Activated naive CD8-positive, alpha-beta T cell treated with anti-CD3 and anti-CD28 coated beads, Interleukin-2, amount 50 U/mL, for 24 hours (primary cell): ENCODE data around the gene PRKCD.

Experiments used
- ATAC-seq: fragments of 150-1000 bp; cut with Tn5 transposase; one replicate; pipeline ENCODE4 v1.10.0; 2021
- DNase-seq: peaks from one replicate; pipeline ENCODE4 v3.0.0; 2021
- H3K27ac Mint-ChIP-seq: one replicate; pipeline ENCODE4 v1.8.0; 2021; ENCODE audit warnings: mild to moderate bottlenecking, mixed read lengths
- H3K27me3 Mint-ChIP-seq: one replicate; pipeline ENCODE4 v1.8.0; 2021; ENCODE audit warnings: mixed read lengths
- H3K36me3 Mint-ChIP-seq: one replicate; pipeline ENCODE4 v1.8.0; 2021; ENCODE audit warnings: low read depth, mixed read lengths
- H3K4me1 Mint-ChIP-seq: one replicate; pipeline ENCODE4 v1.8.0; 2021; ENCODE audit warnings: mixed read lengths
- H3K4me3 Mint-ChIP-seq: one replicate; pipeline ENCODE4 v1.8.0; 2021; ENCODE audit warnings: mild to moderate bottlenecking, moderate library complexity, mixed read lengths
- H3K9me3 Mint-ChIP-seq: one replicate; pipeline ENCODE4 v1.8.0; 2021; ENCODE audit warnings: mixed read lengths

PRKCD gene

GRCh38 chr3:53131096-53131495, 29.9 kb upstream of the PRKCD start:
- H3K27ac Mint-ChIP-seq = peak overlapping the region; percentile 99
- H3K4me3 Mint-ChIP-seq = peak overlapping the region; percentile 95
- H3K36me3 Mint-ChIP-seq = peaks cover 5% of the 10 kb centered on the region
- DNase-seq (no peak), ATAC-seq (no peak)
- no peaks in the 10 kb centered on the region for H3K27me3 Mint-ChIP-seq
- H3K4me1 Mint-ChIP-seq = peaks cover 25% of the 10 kb centered on the region
- no peaks in the 10 kb centered on the region for H3K9me3 Mint-ChIP-seq

GRCh38 chr3:53132347-53132746, 28.7 kb upstream of the PRKCD start:
- Mint-ChIP-seq H3K4me3 (no peak overlapping the region), H3K9me3 (no peaks in the 10 kb centered on the region), H3K27ac (peak overlapping the region; percentile 28), H3K36me3 (peaks cover 5% of the 10 kb centered on the region), H3K27me3 (no peaks in the 10 kb centered on the region), H3K4me1 (peaks cover 25% of the 10 kb centered on the region)
- no peak for ATAC-seq
- DNase-seq = no peak

DNA sequence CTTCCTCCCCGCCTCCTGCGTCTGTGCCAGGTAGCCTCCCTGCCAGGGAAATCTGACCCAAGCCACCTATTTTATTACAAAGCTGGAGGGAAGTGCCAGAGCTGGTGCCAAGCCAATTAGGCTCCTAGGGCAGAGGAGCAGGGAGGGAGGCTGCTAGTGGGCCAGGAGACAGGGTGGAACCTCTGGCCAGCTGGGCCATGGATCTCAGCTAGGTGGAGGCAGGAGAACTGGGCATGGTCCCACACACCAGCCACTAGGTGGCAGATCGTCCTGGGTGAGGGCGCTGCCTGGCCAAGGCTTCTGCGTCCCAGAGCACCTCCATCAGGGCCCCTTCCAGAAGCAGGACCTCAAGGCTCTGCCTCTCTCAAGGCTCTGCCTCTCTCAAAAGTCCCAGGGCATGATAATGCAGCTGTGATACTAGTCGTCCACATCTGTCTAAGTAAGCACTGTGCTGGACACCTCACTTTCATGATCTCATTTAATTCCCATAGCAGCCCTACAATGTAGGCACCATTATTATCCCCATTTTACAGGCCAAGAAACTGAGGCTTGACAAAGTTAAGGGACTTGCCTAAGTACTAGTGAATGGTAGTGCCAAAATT, 26.3 kb upstream of the PRKCD start:
- Mint-ChIP-seq H3K9me3 (no peaks in the 10 kb centered on the region), H3K4me1 (peaks cover 11% of the 10 kb centered on the region), H3K27ac (no peak overlapping the region), H3K4me3 (no peak overlapping the region), H3K36me3 (no peaks in the 10 kb centered on the region), H3K27me3 (no peaks in the 10 kb centered on the region)
- peak; percentile 68 for ATAC-seq
- DNase-seq = peak; percentile 72

GRCh38 chr3:53137221-53137620, 23.8 kb upstream of the PRKCD start:
- DNase-seq = no peak
- no peaks in the 10 kb centered on the region for H3K9me3 Mint-ChIP-seq
- no peak overlapping the region for H3K4me3 Mint-ChIP-seq
- H3K27ac Mint-ChIP-seq = no peak overlapping the region
- ATAC-seq = no peak
- no peaks in the 10 kb centered on the region for H3K27me3 Mint-ChIP-seq
- H3K4me1 Mint-ChIP-seq = no peaks in the 10 kb centered on the region
- H3K36me3 Mint-ChIP-seq = no peaks in the 10 kb centered on the region

- no peak overlapping the region for H3K4me3 Mint-ChIP-seq
- DNase-seq (no peak), ATAC-seq (no peak)
- no peaks in the 10 kb centered on the region for H3K4me1 Mint-ChIP-seq
- H3K9me3 Mint-ChIP-seq = no peaks in the 10 kb centered on the region
- H3K36me3 Mint-ChIP-seq = no peaks in the 10 kb centered on the region
- H3K27ac Mint-ChIP-seq = no peak overlapping the region
- H3K27me3 Mint-ChIP-seq = no peaks in the 10 kb centered on the region
These were observed 23.1 kb upstream of the PRKCD start for GRCh38 chr3:53137835-53138446.

GRCh38 chr3:53139906-53140846, 20.8 kb upstream of the PRKCD start:
- Mint-ChIP-seq H3K9me3 (no peaks in the 10 kb centered on the region), H3K27ac (no peak overlapping the region), H3K4me3 (no peak overlapping the region), H3K27me3 (no peaks in the 10 kb centered on the region), H3K36me3 (no peaks in the 10 kb centered on the region), H3K4me1 (no peaks in the 10 kb centered on the region)
- DNase-seq (no peak), ATAC-seq (no peak)

DNA sequence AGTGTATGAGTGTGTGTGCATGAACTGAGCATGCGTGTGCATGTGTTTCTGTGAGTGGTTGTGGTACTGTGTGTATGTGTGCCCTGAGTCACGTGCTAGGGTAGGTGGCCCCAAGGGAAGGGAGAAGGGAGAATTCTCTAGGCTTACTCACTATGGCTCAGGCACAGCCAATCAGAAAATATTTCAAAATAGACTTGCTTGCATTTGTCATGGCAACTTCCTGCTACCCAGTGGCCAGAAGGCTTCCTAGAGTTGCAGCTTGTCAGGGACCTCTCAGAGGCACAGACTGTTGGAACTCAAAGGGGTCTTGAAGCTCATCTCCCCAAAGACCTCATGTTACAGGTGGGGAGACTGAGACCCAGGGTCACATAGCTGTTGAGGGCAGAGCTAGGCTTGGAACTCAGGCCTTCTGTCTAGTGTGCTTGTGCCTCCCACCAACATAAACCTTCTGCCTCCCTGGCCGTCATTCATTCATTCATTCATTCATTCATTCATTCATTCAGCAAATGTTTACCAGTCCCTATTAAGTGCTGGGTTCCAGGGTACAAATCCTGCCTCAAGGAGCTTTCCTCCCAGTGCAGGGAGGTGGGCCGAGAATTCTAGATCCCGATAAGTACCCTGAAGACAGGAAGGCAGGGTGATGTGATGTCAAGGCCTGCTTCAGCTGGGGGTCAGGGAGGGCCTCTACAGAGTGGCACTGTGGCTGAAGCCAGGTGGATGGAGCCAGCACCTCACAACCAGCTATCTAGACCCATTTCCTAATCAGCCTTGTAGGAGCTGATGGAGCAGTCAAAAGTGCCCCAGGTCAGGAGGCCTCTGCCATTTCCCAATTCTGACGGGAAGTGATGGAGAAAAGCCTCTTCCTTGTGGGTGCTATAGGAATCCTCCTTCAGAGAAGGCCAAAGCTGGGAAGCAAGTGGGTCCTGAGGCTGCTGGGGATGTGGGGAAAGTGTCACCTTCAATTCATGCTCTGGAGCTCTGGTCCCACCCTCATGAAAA, 19.9 kb upstream of the PRKCD start:
- H3K27me3 Mint-ChIP-seq = no peaks in the 10 kb centered on the region
- H3K4me3 Mint-ChIP-seq = no peak overlapping the region
- no peaks in the 10 kb centered on the region for H3K36me3 Mint-ChIP-seq
- no peak for DNase-seq
- no peaks in the 10 kb centered on the region for H3K9me3 Mint-ChIP-seq
- H3K4me1 Mint-ChIP-seq = no peaks in the 10 kb centered on the region
- ATAC-seq = no peak
- H3K27ac Mint-ChIP-seq = no peak overlapping the region

GRCh38 chr3:53142986-53143385, 18.0 kb upstream of the PRKCD start:
- Mint-ChIP-seq H3K27ac (no peak overlapping the region), H3K9me3 (no peaks in the 10 kb centered on the region), H3K4me1 (no peaks in the 10 kb centered on the region), H3K36me3 (no peaks in the 10 kb centered on the region), H3K4me3 (no peak overlapping the region), H3K27me3 (no peaks in the 10 kb centered on the region)
- DNase-seq = no peak
- no peak for ATAC-seq

DNA sequence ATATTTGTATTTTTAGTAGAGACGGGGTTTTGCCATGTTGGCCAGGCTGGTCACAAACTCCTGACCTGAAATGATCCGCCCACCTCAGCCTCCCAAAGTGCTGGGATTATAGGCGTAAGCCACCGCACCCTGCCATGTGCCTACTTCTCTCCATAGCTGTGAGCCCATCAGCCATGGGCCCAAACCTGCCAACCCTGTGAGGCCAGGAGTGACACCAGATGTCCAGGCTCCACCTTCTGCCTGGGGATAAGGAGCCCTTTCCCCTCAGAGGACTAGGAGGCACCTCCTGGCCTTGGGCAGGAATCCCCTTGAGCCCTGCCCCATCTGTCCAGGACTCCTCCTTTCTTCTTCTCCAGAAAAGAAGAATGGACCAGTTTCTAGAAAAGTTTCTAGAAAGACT, 16.6 kb upstream of the PRKCD start:
- Mint-ChIP-seq H3K9me3 (no peaks in the 10 kb centered on the region), H3K4me1 (no peaks in the 10 kb centered on the region), H3K27me3 (no peaks in the 10 kb centered on the region), H3K4me3 (no peak overlapping the region), H3K27ac (no peak overlapping the region), H3K36me3 (no peaks in the 10 kb centered on the region)
- DNase-seq = no peak
- ATAC-seq = no peak

- no peaks in the 10 kb centered on the region for H3K27me3 Mint-ChIP-seq
- ATAC-seq (no peak), DNase-seq (no peak)
- no peak overlapping the region for H3K4me3 Mint-ChIP-seq
- H3K4me1 Mint-ChIP-seq = no peaks in the 10 kb centered on the region
- no peak overlapping the region for H3K27ac Mint-ChIP-seq
- H3K36me3 Mint-ChIP-seq = no peaks in the 10 kb centered on the region
- H3K9me3 Mint-ChIP-seq = no peaks in the 10 kb centered on the region
These were observed 15.9 kb upstream of the PRKCD start for GRCh38 chr3:53144862-53145712.

DNA sequence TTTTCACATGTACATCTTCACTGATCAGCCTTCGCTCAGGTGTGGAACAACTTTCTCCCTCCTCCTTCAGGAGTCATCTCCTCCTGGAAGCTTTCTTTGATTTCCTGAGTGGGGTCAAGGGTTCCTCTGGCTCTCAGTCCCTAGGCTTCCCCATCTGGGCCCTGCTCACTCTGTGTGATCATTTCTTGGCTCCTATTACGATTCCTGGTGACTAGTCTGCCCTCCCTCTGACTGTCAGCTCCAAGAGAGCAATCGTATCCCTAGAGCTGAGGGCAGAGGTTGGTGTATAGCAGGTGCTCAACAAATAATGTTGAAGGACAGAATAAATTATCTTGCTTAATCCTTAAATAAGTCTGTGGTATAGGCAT, 15.3 kb upstream of the PRKCD start:
- no peaks in the 10 kb centered on the region for H3K4me1 Mint-ChIP-seq
- H3K4me3 Mint-ChIP-seq = no peak overlapping the region
- H3K27me3 Mint-ChIP-seq = no peaks in the 10 kb centered on the region
- H3K27ac Mint-ChIP-seq = no peak overlapping the region
- H3K36me3 Mint-ChIP-seq = no peaks in the 10 kb centered on the region
- no peak for ATAC-seq
- DNase-seq = no peak
- H3K9me3 Mint-ChIP-seq = no peaks in the 10 kb centered on the region

GRCh38 chr3:53146319-53146891, 14.6 kb upstream of the PRKCD start:
- no peaks in the 10 kb centered on the region for H3K4me1 Mint-ChIP-seq
- no peak for DNase-seq

DNA sequence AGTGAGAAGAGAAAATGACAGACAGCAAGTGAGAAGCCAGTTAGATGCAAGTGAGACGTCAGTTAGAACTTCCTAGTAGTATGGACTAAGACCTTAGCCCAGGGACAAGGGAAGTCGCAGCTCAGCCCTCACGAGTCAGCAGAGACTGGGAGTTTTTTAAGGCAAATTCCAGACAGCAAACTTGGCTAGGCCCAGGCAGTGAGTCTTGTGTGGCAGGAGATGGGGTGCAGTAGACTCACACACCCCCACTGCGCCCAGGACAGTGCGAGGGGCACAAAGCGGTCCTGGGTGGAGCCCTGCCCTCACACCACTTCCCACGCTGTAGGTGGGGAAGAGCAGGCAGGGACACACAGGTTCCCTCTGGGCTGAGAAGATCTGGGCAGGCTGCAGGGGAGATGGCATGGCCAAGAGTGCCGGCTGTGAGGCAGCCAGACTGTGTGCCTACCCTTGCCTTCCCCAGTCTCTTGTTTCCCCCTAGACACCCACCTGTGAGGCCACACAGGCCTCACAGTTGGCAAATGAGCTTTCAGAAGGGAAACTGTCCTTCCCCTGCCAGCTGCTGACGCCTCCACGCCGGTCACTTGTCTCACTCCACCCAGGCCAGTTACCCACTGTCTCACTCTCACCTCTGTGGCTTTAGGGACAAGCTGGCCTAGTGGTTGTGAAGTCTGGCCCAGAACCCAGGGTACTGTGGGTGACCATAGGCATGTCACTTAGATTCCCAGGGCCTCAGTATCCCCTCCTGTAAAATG, 13.7 kb upstream of the PRKCD start:
- ATAC-seq (no peak), DNase-seq (no peak)
- Mint-ChIP-seq H3K27ac (no peak overlapping the region), H3K4me1 (no peaks in the 10 kb centered on the region), H3K27me3 (no peaks in the 10 kb centered on the region), H3K4me3 (no peak overlapping the region), H3K36me3 (no peaks in the 10 kb centered on the region), H3K9me3 (no peaks in the 10 kb centered on the region)

More at GRCh38 chr3:53146319-53146891, 14.6 kb upstream of the PRKCD start:
- Mint-ChIP-seq H3K36me3 (no peaks in the 10 kb centered on the region), H3K27ac (no peak overlapping the region), H3K4me3 (no peak overlapping the region), H3K9me3 (no peaks in the 10 kb centered on the region), H3K27me3 (no peaks in the 10 kb centered on the region)
- ATAC-seq = no peak
